Measurements from ENCODE around the gene TMBIM6. TPM values are rescaled to one million over a fixed set of nuclear protein-coding genes. Genes with fewer than 3 reads are reported as not detected.

Gene TMBIM6, protein sequence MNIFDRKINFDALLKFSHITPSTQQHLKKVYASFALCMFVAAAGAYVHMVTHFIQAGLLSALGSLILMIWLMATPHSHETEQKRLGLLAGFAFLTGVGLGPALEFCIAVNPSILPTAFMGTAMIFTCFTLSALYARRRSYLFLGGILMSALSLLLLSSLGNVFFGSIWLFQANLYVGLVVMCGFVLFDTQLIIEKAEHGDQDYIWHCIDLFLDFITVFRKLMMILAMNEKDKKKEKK
- total RNA-seq (2014; rRNA removed) (396 and 402 TPM in 2 replicates), Bru-seq, nascent RNA (percentile 96 among the genes with signal in this experiment), BruChase-seq, experiment 1, labeled RNA remaining after a 6-hour chase (percentile 99 among the genes with signal in this experiment), BruChase-seq, experiment 2, labeled RNA remaining after a 2-hour chase (percentile 97 among the genes with signal in this experiment)
- long read RNA-seq, transcript TMBIM6-202 (9 exons, 2,598 nt) = minor isoform, 74 of 507 reads
- long read RNA-seq, transcript TMBIM6-219 (3 exons, 484 nt) = minor isoform, 7 of 507 reads
- long read RNA-seq, transcript TMBIM6-201 (10 exons, 2,836 nt) = major isoform, 270 of 507 reads
- long read RNA-seq, partial matches to known transcripts = 123 of 507 reads
- long read RNA-seq, other reads (novel, unspliced or antisense) = 24 of 507 reads

DNA sequence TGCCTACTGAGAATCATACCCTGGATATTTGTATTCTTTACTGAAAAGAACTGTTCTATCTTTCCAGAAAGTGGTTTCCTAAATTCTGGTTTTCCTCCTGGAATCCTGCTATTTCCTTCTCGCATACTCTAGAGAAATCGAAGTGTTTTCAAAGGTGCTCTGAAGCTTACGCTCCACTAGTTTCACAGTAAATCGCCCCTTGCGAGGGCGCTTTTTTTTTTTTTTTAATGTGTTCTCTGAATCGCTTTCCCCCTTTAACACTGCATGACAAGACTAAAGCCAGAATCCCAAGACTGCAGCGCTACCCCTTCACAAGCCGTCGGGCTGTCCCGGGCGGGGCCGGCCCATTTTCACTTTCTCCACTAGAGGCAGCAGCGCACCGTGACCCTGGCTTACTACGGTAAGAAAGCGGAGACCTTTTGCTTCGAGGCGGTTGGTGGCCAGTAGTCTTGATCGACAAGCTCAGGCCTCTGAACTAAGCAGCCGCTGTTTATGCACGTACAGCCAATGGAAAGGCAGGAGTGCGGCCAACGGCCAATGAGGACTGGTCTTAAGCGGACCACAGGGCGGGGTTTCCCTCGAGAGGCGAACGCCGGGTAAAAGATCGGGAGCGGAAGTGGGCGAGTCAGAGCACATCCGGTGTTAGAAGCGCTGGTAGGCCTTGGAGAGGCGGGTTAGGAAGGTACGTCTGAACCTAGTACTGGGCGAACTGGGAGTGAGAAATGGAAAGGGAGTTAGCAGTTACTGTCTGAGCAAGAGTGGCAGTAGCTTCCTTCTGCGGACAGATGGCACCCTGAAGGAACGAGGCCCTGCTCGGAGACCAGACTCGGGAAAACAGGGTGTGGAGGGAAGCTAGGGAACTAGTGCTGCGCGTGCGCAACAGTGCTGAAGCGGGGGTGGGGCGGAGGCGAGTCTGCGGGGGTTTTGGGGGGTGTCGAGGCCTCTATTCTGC is at the start of gene TMBIM6:
TMBIM6 (plus strand) TSS at position 628 of the 952 bp plus-strand sequence. CDS start 10,937 bp downstream, outside the sequence.
- ChIA-PET POLR2A (ENCODE audit: unreplicated experiment) (interaction anchor here (0.5 to 0.8 kb wide), 9 partner anchors 46 to 368 kb away, joined by 3 to 16 read pairs (median 3); partner anchors contain the start of gene NCKAP5L), CTCF (interaction anchor here (0.5 to 0.9 kb wide), 8 partner anchors 11 to 222 kb away, joined by 3 to 5 read pairs (median 4); no protein-coding TSS in a partner anchor)
- Histone ChIP-seq H4K20me1 (ENCODE audit: low read length) (peaks cover 39% of the 10 kb centered on the region), H3K27me3 (ENCODE audit: low read length) (no peaks in the 10 kb centered on the region), H3K36me3 (ENCODE audit: low read depth, low read length) (peaks cover 10% of the 10 kb centered on the region; the same call in 1 of the 2 replicates), H3K9me2 (replicated peaks; ENCODE audit: low read length) (no peaks in the 10 kb centered on the region), H3F3A (ENCODE audit: low read length, unreplicated experiment) (no peaks in the 10 kb centered on the region), H3K79me2 (ENCODE audit: low read length) (peaks cover 48% of the 10 kb centered on the region), H3K4me3 (ENCODE audit: low read length) (peak within 1 kb of the TSS; percentile 91), H3K9me3 (ENCODE audit: low read length) (no peaks in the 10 kb centered on the region), H2AFZ (ENCODE audit: low read length) (peak within 1 kb of the TSS; percentile 91), H3K4me1 (ENCODE audit: insufficient read depth, low read length) (peaks cover 27% of the 10 kb centered on the region), H3K4me2 (ENCODE audit: low read length) (peak within 1 kb of the TSS; percentile 93), H3K27ac (ENCODE audit: low read length) (peak within 1 kb of the TSS; percentile 85), H3K9ac (ENCODE audit: low read length) (peak within 1 kb of the TSS; percentile 89)
- ATAC-seq (peak; percentile 97), DNase-seq (peak; percentile 100)
- BruUV-seq (replicated peaks) = no TSS peak
- intact Hi-C loops (cut with micrococcal nuclease) = no loop called here
- TF ChIP-seq, protein P1, sequence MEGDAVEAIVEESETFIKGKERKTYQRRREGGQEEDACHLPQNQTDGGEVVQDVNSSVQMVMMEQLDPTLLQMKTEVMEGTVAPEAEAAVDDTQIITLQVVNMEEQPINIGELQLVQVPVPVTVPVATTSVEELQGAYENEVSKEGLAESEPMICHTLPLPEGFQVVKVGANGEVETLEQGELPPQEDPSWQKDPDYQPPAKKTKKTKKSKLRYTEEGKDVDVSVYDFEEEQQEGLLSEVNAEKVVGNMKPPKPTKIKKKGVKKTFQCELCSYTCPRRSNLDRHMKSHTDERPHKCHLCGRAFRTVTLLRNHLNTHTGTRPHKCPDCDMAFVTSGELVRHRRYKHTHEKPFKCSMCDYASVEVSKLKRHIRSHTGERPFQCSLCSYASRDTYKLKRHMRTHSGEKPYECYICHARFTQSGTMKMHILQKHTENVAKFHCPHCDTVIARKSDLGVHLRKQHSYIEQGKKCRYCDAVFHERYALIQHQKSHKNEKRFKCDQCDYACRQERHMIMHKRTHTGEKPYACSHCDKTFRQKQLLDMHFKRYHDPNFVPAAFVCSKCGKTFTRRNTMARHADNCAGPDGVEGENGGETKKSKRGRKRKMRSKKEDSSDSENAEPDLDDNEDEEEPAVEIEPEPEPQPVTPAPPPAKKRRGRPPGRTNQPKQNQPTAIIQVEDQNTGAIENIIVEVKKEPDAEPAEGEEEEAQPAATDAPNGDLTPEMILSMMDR (conservative IDR thresholded peaks at IDR 0.05; ENCODE audit: low read depth, low read length) = peak; percentile 88
- TF ChIP-seq EZH2phosphoT487 (IDR thresholded peaks at IDR 0.05; ENCODE audit: borderline replicate concordance, low read length) = no peak

DNA sequence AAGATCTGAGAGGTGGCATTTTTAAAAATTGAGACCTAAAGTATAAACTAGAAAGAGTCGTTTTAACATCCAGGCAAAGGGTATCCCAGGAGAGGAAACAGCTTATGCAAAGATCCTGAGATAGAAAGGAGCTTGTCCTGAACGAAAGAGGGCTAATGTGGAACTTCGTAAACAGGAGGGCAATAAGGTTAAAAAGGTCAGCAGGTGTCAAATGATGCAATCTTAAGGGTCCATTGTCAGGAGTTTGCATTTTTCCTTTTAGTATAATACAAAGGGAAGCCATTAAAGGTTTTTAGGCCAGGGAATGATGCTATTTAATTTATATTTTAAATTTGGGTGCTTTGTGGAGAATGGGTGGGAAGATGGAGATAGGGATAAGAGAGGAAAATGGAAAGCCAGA is 48.5 kb upstream of the TMBIM6 start:
- no peaks in the 10 kb centered on the region for H3K79me2 ChIP-seq (ENCODE audit: low read length)
- BruUV-seq (replicated peaks) = no TSS peak
- H3K4me1 ChIP-seq (ENCODE audit: insufficient read depth, low read length) = no peaks in the 10 kb centered on the region

More for the DNA sequence above, 48.5 kb upstream of the TMBIM6 start:
- H3K27me3 ChIP-seq (ENCODE audit: low read length) = no peaks in the 10 kb centered on the region
- TF ChIP-seq, protein P1 (conservative IDR thresholded peaks at IDR 0.05; ENCODE audit: low read depth, low read length) = no peak
- no peak for TF ChIP-seq EZH2phosphoT487 (IDR thresholded peaks at IDR 0.05; ENCODE audit: borderline replicate concordance, low read length)
- no peak for TF ChIP-seq EZH2 (IDR thresholded peaks at IDR 0.05; ENCODE audit: low read length, unreplicated experiment)
- no peak overlapping the region for H3K4me2 ChIP-seq (ENCODE audit: low read length)
- H3K4me3 ChIP-seq (ENCODE audit: low read length) = no peak overlapping the region
- CTCF ChIA-PET = no interaction called here
- intact Hi-C loops (cut with micrococcal nuclease) = no loop called here
- H3K9ac ChIP-seq (ENCODE audit: low read length) = no peak overlapping the region
- no peaks in the 10 kb centered on the region for H3K36me3 ChIP-seq (ENCODE audit: low read depth, low read length)
- H3K27ac ChIP-seq (ENCODE audit: low read length) = no peak overlapping the region
- no peaks in the 10 kb centered on the region for H3K9me3 ChIP-seq (ENCODE audit: low read length)
- ATAC-seq = no peak
- H4K20me1 ChIP-seq (ENCODE audit: low read length) = no peaks in the 10 kb centered on the region
- no peaks in the 10 kb centered on the region for H3K9me2 ChIP-seq (replicated peaks; ENCODE audit: low read length)
- no peak overlapping the region for H2AFZ ChIP-seq (ENCODE audit: low read length)
- H3F3A ChIP-seq (ENCODE audit: low read length, unreplicated experiment) = no peaks in the 10 kb centered on the region
- DNase-seq = no peak
- POLR2A ChIA-PET (ENCODE audit: unreplicated experiment) = no interaction called here

Measured in PC-3 (cell line).